ENCODE measurements around the gene ZMYM4.
"Not testable (repeated sequence)": the region's sequence is repeated elsewhere in the genome, so short reads cannot be mapped to it uniquely, and the experiment has no call there.

The ZMYM4 gene

DNA sequence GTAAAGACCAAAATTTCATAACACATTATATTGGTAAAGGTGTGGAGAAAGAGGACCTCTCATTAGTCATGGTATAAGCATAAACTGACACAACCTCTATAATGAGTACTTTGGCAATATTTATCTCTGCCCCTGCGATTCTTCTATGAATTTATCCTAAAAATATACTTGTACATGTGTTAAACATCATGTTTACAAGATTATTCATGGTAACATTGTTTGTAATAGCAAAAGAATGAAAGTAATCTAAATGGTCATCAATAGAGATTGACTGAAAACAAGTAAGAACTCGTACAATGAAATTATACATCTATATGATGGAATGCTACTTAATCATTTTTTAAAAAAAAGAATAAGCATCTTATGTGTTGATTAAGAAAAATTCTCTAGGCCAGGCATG lies 192.3 kb downstream of the ZMYM4 start:
- no peak for DNase-seq

GRCh38 chr1:35461966-35462651 lies 193.6 kb downstream of the ZMYM4 start:
- DNase-seq, result no peak

- no peak for DNase-seq
These were observed 194.7 kb downstream of the ZMYM4 start for GRCh38 chr1:35463232-35463631.

DNA sequence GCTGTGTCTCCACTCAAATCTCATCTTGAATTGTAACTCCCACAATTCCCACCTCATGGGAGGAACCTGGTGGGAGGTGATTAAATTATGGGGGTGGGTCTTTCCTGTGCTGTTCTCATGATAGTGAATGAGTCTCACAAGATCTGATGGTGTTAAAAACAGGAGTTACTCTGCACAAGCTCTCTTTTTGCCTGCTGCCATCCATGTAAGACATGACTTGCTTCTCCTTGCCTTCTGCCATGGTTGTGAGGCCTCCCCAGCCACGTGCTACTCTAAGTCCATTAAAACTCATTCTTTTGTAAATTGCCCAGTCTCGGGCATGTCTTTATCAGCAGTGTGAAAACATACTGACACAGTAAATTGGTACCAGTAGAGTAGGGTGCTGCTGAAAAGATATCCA lies 195.2 kb downstream of the ZMYM4 start:
- DNase-seq, result not testable (repeated sequence)

- no peak for DNase-seq
These were observed 197.6 kb downstream of the ZMYM4 start for GRCh38 chr1:35466120-35466519.

DNA sequence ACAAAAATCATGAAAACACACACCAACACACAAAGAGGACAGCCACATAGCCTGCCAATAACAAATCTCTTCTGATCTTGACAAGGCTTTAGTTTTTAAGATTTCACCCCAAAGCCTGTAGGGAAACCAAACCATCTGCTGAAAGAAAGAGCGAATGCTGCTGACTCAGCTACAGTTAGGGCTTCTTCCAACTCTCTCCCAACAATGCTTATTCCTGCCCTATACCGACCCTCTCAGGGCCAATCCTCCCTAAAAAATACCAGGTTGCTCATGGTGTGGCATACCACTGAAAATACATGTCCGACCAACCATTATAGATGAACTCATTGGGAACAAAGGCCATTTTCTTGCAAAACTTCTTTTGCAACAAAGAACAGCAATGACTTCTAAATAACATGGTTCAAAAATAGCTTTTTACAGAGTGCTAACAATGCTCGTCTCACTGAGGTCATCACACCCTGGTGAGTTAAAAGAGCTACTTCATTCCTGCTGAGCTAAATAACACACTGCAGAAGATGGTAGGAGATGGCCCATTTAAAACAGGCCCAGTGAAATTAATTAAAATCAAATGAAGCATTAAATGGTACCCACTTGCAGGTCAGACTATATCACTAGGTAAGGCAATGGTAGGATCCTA lies 202.6 kb downstream of the ZMYM4 start:
- no peak for DNase-seq

All from HCEC 1CT (cell line).